Amniotic epithelial cell (primary cell): Measurements from ENCODE around the gene MRPS14.

Source experiments
- DNase-seq: peaks from one replicate; pipeline ENCODE4 v3.0.0-alpha.2; 2010; ENCODE audit warnings: low read depth

Gene MRPS14

DNA sequence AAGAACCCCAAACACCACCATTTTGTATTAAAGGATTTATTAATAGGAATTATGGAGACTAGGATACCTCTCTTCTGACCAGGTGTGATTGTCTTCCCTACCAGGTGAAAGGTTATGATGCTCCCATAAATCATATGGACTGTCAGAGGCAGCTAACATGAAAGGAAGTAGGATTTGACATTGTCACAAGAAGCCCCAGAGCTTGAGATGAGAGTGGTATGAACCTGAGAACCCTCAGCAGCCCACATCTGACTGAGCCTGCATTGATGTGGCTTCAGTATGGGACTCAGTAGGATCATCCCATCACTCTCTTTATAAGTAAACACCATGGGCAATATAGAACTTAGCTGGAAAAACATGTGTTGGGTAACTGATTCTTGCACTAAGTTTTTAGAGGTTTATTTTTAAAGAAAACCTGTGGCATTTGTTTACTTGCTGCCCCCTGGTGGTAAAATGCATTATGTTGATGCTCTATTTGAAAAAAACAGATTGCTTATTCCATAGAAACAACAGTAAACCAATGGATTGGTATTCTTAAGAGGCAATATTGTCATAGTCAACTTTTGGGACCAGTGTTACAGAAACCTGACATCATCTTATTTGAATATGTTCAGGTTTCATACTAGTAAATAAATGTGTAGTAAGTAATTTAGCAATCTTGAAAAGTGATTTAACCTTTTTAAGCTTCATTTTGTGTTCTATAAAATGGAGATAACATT is 40.1 kb downstream of the MRPS14 start:
- peak; percentile 63 for DNase-seq

DNA sequence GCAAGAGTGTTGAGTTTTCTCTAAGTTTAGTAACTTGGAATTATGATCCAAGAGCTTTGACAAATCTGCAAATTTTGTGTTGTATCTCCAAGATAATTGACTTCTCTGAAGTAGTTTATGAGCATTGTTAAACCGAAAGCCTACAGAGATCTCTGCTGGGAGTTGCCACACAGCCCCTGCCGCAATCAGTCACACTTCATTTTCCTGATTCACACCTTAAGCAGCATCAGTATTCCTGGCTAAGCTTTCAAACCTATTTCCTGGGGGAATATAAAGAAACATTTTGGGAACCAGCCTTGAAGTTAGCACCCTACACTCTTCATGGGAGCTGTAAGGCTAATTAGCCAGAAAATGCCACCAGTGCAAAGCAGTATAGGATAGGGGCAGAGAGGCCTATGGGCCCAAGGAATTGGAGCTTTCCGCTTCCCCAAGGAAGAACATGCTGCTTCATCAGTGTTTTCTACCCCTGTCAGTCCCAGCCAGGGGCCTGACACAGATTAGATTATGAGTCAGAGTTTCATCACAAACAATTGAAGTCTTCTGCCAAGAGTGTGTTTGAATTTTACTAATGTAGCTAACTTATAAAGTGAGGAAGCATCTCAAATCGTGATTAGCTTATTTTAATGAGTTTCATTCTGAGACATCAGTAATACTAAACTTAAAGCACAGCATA is 46.7 kb downstream of the MRPS14 start:
- DNase-seq: peak; percentile 80

DNA sequence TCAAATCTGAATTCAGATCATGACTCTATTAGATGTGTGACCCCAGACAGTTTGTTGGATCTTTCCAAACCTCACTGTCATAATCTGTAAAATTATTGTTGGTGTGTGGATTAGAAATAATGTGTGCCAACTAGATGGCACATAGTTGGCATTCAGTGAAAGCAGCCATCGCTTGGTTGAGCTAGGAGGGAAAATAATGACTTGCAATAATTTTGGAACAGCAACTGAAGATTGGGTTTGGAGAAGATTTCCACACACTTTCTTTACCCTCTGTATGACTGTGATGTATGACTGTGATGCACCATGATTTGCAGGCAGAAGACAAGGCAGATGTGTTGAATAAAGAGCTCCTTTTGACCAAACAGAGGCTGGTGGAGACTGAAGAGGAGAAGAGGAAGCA is 47.5 kb downstream of the MRPS14 start:
- DNase-seq: no peak

DNA sequence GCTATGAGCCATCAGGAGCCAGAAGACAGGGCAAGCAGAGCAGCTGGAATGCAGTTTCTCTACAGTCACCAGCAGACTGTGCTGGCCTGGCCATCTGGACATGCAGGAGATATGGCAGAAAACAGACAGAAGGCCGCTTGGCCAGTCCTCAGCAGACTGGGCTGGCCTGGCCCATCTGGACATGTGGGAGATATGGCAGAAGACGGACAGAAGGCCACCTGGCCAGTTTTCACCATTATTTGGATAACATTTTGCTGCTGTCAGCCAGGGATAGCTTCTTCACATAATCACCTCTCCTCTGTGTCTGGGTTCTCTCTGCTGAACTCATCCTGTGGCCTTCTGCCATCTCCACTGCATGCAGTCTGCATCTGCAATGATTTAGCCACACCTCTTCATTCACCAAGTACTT is 48.5 kb downstream of the MRPS14 start:
- DNase-seq: no peak

DNA sequence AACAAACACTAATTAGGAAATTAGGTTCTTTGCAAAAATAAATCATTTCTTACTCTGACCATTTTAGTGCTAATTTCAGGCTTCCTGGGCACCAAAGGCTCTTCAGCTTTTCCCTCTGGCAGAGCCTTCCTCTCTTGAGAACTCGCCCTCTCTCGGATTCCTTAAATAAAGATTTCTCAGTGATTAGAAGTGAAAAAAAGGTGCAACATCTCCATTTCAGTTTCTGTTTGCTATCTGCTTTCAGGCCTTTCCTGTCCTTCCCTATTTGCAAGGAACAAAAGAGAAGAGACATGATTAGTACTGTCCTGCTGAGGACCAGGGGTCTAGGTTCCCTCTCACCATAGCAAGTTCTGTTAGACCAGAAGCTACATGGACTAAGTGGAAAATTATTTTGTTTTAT is 51.3 kb downstream of the MRPS14 start:
- DNase-seq: no peak

DNA sequence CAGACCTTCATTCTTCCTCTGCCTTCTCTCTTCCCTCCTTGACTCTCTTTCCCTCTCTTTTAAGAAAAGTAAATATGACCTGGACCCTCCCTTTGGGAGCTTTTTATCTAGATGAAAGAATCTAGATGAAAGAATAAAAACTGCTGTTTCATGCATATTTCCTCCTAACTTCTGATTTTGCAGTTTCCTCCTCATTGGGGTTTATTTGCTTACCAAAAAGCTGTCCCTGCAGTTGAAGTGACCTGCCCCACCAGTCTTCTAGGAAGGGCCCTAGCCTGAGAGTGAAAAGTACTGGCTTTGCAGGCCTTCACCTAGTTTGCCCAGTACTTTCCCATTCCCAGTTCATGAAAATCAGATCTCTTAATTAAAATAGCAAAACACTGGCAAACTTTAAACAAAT is 51.8 kb downstream of the MRPS14 start:
- no peak for DNase-seq

DNA sequence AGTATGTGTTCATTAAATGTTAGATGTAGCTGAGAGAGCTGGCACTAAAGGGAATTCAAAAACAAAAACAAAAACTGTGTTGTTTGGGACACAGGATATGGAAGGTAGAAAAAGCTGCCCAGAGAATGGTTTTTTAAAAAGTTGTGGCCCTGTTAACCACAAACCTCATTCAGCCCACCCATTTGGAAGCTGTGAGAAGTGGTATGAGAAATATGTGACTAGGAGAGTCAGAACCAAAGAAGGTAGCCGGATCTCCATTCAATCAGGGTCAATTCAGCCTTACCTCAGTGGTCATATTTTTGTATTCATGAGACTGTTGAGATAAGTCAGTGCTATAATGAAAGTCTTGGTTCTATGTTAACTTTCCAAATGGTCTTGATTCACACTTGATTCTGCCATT is 53.2 kb downstream of the MRPS14 start:
- DNase-seq: no peak

DNA sequence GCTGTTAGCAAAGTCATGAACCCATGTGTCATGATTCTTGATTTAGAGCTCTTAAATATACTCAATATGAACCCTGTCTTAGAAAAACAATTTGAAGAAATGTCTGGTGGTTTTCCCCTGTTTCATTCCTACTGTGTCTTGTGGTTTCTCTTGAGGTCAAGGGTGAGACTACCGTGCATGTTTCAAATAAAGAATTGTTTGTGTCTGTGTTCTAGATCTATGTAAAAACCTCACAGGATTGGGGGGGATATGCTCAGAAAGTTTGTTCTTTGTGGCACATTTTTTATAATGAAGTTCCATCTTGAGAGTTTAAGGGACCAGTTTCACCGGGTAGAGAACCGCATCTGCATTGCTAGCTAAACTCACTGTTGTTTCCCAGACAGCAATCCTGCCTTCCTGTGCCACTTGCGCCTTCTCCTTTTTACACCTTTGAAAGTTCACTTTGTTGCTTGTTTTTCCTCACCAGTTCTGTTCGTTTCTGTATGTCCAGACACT is 54.4 kb downstream of the MRPS14 start:
- peak; percentile 92 for DNase-seq

DNA sequence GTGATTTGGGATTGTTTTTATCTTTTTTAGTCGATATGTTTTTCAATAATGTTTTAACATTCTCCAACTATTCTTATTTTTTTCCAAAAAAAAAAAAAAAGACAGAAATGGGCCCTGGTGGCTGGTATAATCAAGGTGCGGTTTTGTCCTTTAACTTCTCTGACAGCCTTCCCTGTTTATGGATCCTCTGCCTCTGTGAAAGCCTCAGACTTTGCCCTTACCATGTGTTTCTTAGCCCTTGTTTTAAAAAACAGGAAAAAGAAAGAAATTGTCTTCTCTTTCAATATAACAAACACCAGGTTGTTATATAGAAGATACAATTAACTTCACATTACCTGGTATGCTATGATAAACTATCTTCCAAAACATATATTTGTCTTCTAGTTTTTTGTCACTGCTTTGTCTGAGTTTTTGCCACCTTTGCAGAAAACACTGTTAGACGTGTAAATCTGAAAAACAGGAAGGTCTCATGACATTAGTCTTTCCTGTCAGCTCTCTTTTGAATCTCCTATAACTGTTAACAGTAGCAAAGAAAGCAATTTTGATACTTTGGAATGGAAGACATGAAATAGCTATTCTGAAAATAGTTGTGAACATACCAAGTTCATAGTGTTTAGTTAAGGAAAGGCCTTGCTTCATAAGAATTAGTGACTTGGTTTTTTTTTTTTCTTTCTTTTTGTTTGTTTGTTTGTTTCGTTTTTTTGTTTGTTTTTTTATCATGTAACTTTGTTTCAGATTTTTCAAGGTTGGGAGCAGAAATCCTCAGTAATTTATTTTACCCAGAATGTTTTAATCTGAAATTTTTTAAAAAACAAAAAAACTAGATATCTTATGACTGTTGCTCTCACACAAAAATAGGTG is 55.1 kb downstream of the MRPS14 start:
- DNase-seq: no peak

DNA sequence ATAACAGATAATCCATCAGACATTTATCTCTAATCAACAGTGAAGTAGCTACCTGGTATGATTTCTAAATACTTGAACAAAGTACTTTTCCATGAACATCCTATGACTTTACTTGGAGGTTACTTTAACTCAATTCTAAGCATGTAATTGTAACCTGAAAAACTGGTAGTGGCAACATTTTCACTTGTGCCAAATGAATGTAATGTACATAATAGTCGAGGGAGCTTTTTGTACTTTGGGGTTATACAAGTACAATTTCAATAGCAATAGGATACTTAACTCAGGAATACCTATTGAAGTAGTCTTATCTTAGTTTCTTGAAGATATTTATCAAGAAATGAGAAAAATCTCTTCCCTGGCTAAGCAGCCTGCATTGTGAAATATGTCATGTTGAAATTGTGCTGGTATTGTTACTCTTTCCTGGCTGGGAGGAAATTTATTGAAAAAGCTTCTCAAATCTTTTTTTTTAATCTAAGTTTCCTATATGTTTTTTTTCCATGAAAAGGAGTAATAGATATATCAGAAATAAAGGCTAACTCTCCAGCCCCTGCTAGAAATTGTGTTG is 57.1 kb downstream of the MRPS14 start:
- DNase-seq: peak; percentile 71

DNA sequence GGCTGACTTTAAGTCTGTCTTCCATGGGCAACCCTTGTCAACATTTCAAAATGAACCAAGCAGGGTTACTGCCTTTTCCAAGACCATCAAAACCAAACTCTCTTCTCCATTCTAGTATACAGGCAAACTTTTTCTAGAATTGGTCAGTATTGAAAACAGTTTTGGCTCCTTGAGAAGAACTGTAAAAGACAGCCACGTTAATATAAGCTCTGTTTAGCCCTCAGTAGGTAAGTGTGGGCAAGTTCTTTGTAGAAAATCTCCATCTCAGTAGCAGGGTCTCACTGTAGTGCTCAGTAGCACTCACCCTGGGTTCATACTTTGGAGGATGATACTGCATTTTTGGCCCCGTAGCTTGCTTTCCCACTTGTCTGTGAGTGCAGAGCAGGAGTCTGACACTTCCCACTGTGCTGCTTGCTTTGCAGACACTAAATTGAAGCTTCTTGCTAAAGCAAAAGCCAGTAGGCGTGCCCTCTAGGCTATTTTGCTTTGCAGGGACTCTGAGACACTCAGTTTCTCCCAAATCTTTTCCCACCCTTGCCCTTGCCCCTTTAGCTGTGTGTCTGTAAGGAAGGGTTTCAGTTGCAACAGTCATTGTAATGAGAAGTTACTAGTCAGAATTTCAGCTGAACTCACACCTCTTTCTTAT is 57.7 kb downstream of the MRPS14 start:
- peak; percentile 16 for DNase-seq

DNA sequence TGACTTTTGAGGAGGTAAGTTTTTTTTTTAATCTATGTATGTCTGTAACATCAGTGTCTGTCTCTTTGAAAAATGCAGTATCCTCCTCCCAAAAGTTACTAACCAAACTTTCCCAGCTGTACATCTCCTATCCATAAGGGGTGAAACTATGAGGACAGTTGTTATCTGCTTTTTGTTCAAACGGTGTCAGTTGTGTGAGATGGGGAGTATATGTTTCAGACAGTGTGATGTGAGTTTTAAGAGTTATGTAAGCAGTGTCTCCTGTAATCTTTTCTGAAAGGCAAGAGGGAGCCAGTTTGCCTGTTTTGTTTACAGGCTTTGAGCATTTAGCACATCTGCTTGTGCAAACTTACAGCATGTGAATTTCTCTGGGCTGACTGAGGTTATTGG is 58.3 kb downstream of the MRPS14 start:
- DNase-seq: peak; percentile 67

DNA sequence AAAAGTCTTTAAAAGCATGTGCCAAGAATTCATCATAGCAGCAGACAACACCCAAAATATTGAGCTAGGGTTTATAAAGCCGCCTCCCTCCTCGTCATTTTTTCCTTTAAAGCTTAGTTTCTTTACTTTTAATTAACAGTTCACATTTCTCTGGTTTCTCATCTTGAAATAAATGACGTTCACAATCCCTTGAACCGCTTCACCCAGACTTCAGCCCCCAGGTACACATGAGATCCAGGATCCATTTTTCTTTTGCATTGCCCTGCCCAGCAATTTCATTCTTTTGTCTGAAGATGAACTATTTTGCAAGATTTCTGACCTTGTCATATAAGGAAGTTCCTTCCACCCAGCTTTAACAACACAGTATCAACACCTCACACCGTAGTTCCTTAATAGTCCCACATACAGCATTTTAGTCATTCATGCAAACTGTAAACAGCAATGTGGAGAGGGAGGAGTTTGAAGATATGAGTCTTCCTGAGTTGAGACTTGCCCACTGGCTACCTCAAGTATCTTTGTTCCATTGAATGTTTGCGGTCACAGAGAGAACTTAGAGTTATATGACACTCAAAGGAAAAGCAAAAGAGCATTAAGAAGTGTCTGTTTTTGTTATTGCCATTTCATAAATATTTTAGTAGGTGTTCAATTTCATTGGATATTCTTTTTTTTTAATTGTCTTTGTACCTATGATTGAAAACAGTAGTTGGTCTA is 58.8 kb downstream of the MRPS14 start:
- DNase-seq: peak; percentile 56

DNA sequence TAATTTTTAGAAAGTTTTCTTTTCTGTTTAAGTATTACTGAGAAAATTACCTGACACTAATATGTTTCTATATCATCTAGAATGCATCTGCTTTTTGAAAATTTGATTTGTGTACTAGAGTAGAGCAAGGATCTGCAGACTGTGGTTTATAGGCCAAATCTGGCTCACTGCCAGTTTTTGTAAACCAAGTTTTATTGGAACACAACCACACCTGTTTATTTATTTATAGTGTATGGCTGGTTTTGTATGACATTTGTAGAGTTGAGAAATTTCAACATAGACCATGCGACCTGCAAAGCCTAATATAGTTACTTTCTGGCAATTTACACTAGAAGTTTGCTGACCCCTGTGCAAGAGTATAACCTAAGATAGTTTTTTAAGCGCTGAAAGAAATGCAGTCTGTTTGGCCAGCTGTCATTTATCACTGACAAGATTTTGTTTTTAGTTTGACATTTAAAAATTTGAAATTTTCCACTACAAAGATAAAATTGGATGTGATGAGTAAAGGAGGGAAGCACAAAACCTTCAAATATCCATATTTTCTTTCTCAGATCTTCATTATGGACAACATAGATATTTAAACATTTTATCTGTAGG is 59.6 kb downstream of the MRPS14 start:
- no peak for DNase-seq
